Amniotic epithelial cell (primary cell): Measurements from ENCODE around the gene FBXO15.

ENCODE experiments used
- DNase-seq: peaks from one replicate; pipeline ENCODE4 v3.0.0-alpha.2; 2010; ENCODE audit warnings: low read depth

FBXO15 gene

GRCh38 chr18:74062037-74062436 lies 85.6 kb downstream of the FBXO15 start:
- DNase-seq: no peak

- DNase-seq: no peak
Measured at GRCh38 chr18:74060579-74060978, 87.1 kb downstream of the FBXO15 start.

- DNase-seq: no peak
Measured at GRCh38 chr18:74050807-74051206, 96.8 kb downstream of the FBXO15 start.

- no peak for DNase-seq
Measured at GRCh38 chr18:74040459-74041332, 106.9 kb downstream of the FBXO15 start.

GRCh38 chr18:74040008-74040407 lies 107.6 kb downstream of the FBXO15 start:
- DNase-seq: no peak

- no peak for DNase-seq
Measured at GRCh38 chr18:74029161-74029560, 118.5 kb downstream of the FBXO15 start.
